HEK293 (cell line): Measurements from ENCODE around the gene S100A4.
A peak's percentile ranks its signal among the peaks of the same experiment; 100 is the strongest.

Experiments
- BCL11B ChIP-seq: fragments of 450-650 bp; formaldehyde crosslinking; IDR thresholded peaks from 2 replicates; pipeline ENCODE4 v1.5.1; 2016; ENCODE audit warnings: low read depth, missing biosample characterization, missing genetic modification characterization
- BCL6B ChIP-seq: fragments of 450-650 bp; formaldehyde crosslinking; IDR thresholded peaks from 2 replicates; pipeline ENCODE4 v1.5.1; 2017; ENCODE audit warnings: missing biosample characterization, missing genetic modification characterization
- HIC1 ChIP-seq: fragments of 450-650 bp; formaldehyde crosslinking; IDR thresholded peaks from 2 replicates; pipeline ENCODE4 v1.5.1; 2016; ENCODE audit warnings: missing biosample characterization, missing genetic modification characterization
- KLF7 ChIP-seq: fragments of 450-650 bp; formaldehyde crosslinking; IDR thresholded peaks from 2 replicates; pipeline ENCODE4 v1.5.1; 2016; ENCODE audit warnings: missing biosample characterization, missing genetic modification characterization, borderline replicate concordance
- MEIS1 ChIP-seq: sonication (generic); formaldehyde crosslinking; IDR thresholded peaks from 2 replicates; pipeline ENCODE4 v1.8.1; 2022; ENCODE audit warnings: missing genetic modification reagents, mild to moderate bottlenecking, borderline replicate concordance
- OSR2 ChIP-seq: fragments of 450-650 bp; formaldehyde crosslinking; IDR thresholded peaks from 2 replicates; pipeline ENCODE4 v1.5.1; 2016; ENCODE audit warnings: missing biosample characterization, missing genetic modification characterization
- PATZ1 ChIP-seq: fragments of 450-650 bp; formaldehyde crosslinking; IDR thresholded peaks from 2 replicates; pipeline ENCODE4 v1.5.1; 2016; ENCODE audit warnings: missing biosample characterization, missing genetic modification characterization
- PRDM4 ChIP-seq: fragments of 450-650 bp; formaldehyde crosslinking; IDR thresholded peaks from 2 replicates; pipeline ENCODE4 v1.5.1; 2017; ENCODE audit warnings: missing biosample characterization, missing genetic modification characterization
- PRDM6 ChIP-seq: fragments of 450-650 bp; formaldehyde crosslinking; IDR thresholded peaks from 2 replicates; pipeline ENCODE4 v1.5.1; 2017; ENCODE audit warnings: missing biosample characterization, missing genetic modification characterization
- SCRT2 ChIP-seq: fragments of 450-650 bp; formaldehyde crosslinking; IDR thresholded peaks from 2 replicates; pipeline ENCODE4 v1.5.1; 2016; ENCODE audit warnings: missing biosample characterization, missing genetic modification characterization
- YY1 ChIP-seq: fragments of 450-650 bp; formaldehyde crosslinking; IDR thresholded peaks from 2 replicates; pipeline ENCODE4 v1.5.1; 2018; ENCODE audit warnings: missing biosample characterization, missing genetic modification characterization
- YY2 ChIP-seq: fragments of 450-650 bp; formaldehyde crosslinking; IDR thresholded peaks from 2 replicates; pipeline ENCODE4 v1.5.1; 2016; ENCODE audit warnings: missing biosample characterization, missing genetic modification characterization
- ZBTB1 ChIP-seq: fragments of 450-650 bp; formaldehyde crosslinking; IDR thresholded peaks from 2 replicates; pipeline ENCODE4 v1.5.1; 2016; ENCODE audit warnings: missing biosample characterization, missing genetic modification characterization
- ZBTB17 ChIP-seq: fragments of 450-650 bp; formaldehyde crosslinking; IDR thresholded peaks from 2 replicates; pipeline ENCODE4 v1.5.1; 2016; ENCODE audit warnings: missing biosample characterization, missing genetic modification characterization
- ZBTB48 ChIP-seq: fragments of 450-650 bp; formaldehyde crosslinking; IDR thresholded peaks from 2 replicates; pipeline ENCODE4 v1.5.1; 2016; ENCODE audit warnings: missing biosample characterization, missing genetic modification characterization
- ZFP3 ChIP-seq: fragments of 450-650 bp; formaldehyde crosslinking; IDR thresholded peaks from 2 replicates; pipeline ENCODE4 v1.5.1; 2016; ENCODE audit warnings: low read depth, missing biosample characterization, missing genetic modification characterization
- ZNF10 ChIP-seq: fragments of 450-650 bp; formaldehyde crosslinking; IDR thresholded peaks from 2 replicates; pipeline ENCODE4 v1.5.1; 2017; ENCODE audit warnings: missing biosample characterization, missing genetic modification characterization
- ZNF114 ChIP-seq: fragments of 450-650 bp; formaldehyde crosslinking; IDR thresholded peaks from 2 replicates; pipeline ENCODE4 v1.5.0; 2017; ENCODE audit warnings: missing biosample characterization, missing genetic modification characterization
- ZNF121 ChIP-seq: fragments of 450-650 bp; formaldehyde crosslinking; IDR thresholded peaks from 2 replicates; pipeline ENCODE4 v1.5.1; 2016; ENCODE audit warnings: missing biosample characterization, missing genetic modification characterization
- ZNF202 ChIP-seq: fragments of 450-650 bp; formaldehyde crosslinking; IDR thresholded peaks from 2 replicates; pipeline ENCODE4 v1.5.1; 2016; ENCODE audit warnings: missing biosample characterization, missing genetic modification characterization, borderline replicate concordance
- ZNF302 ChIP-seq: fragments of 450-650 bp; formaldehyde crosslinking; IDR thresholded peaks from 2 replicates; pipeline ENCODE4 v1.5.1; 2016; ENCODE audit warnings: missing biosample characterization, missing genetic modification characterization, low read depth
- ZNF404 ChIP-seq: fragments of 450-650 bp; formaldehyde crosslinking; IDR thresholded peaks from 2 replicates; pipeline ENCODE4 v1.5.1; 2017; ENCODE audit warnings: missing biosample characterization, missing genetic modification characterization
- ZNF629 ChIP-seq: fragments of 450-650 bp; formaldehyde crosslinking; IDR thresholded peaks from 2 replicates; pipeline ENCODE4 v1.5.1; 2017; ENCODE audit warnings: missing biosample characterization, missing genetic modification characterization
- ZNF692 ChIP-seq: fragments of 450-650 bp; formaldehyde crosslinking; IDR thresholded peaks from 2 replicates; pipeline ENCODE4 v1.5.1; 2016; ENCODE audit warnings: missing biosample characterization, missing genetic modification characterization
- ZNF747 ChIP-seq: fragments of 450-650 bp; formaldehyde crosslinking; IDR thresholded peaks from 2 replicates; pipeline ENCODE4 v1.5.1; 2016; ENCODE audit warnings: missing biosample characterization, missing genetic modification characterization
- ZNF791 ChIP-seq: fragments of 450-650 bp; formaldehyde crosslinking; IDR thresholded peaks from 2 replicates; pipeline ENCODE4 v1.5.1; 2016; ENCODE audit warnings: missing biosample characterization, missing genetic modification characterization
- ZSCAN30 ChIP-seq: fragments of 450-650 bp; IDR thresholded peaks from 2 replicates; pipeline ENCODE4 v1.5.1; 2018; ENCODE audit warnings: missing biosample characterization, mild to moderate bottlenecking, missing genetic modification characterization, moderate library complexity
- ZSCAN4 ChIP-seq: fragments of 450-650 bp; formaldehyde crosslinking; IDR thresholded peaks from 2 replicates; pipeline ENCODE4 v1.5.1; 2017; ENCODE audit warnings: missing biosample characterization, missing genetic modification characterization

Gene S100A4

GRCh38 chr1:153568367-153569099 lies 22.9 kb upstream of the S100A4 start (continued):
- TF ChIP-seq ZSCAN30 (tag by site-specific recombination) (peak; percentile 91), ZNF202 (tag by site-specific recombination) (no peak), ZBTB48 (tag by site-specific recombination) (peak; percentile 12; the same call in 1 of the 2 replicates), ZNF692 (tag by site-specific recombination) (0 out of 2 replicates have a peak, but pooled peaks have one; percentile 54), MEIS1 (CRISPR knock-in tag) (no peak), ZFP3 (no peak), ZNF791 (tag by site-specific recombination) (no peak), ZBTB17 (tag by site-specific recombination) (peak; percentile 65), OSR2 (no peak), ZNF629 (tag by site-specific recombination) (peak; percentile 28), ZNF114 (no peak), YY2 (tag by site-specific recombination) (no peak), YY1 (tag by site-specific recombination) (no peak), KLF7 (tag by site-specific recombination) (no peak), ZNF302 (tag by site-specific recombination) (no peak), ZSCAN4 (tag by site-specific recombination) (no peak), HIC1 (tag by site-specific recombination) (0 out of 2 replicates have a peak, but pooled peaks have one; percentile 53), ZNF404 (tag by site-specific recombination) (no peak), PRDM6 (no peak), ZNF747 (tag by site-specific recombination) (no peak), PATZ1 (peak; percentile 60), BCL11B (tag by site-specific recombination) (0 out of 2 replicates have a peak, but pooled peaks have one; percentile 31), ZNF121 (no peak), BCL6B (tag by site-specific recombination) (no peak), SCRT2 (tag by site-specific recombination) (no peak), PRDM4 (tag by site-specific recombination) (no peak), ZBTB1 (tag by site-specific recombination) (no peak), ZNF10 (tag by site-specific recombination) (no peak)
